HG03521 (cell line): Measurements from ENCODE around the gene METTL26.

Experiments
- ATAC-seq: cut with Tn5 transposase; IDR thresholded peaks from one replicate; pipeline ENCODE4 v1.9.1; 2021; ENCODE audit warnings: mild to moderate bottlenecking, moderate library complexity; ENCODE audit not compliant: unreplicated experiment

Gene METTL26

DNA sequence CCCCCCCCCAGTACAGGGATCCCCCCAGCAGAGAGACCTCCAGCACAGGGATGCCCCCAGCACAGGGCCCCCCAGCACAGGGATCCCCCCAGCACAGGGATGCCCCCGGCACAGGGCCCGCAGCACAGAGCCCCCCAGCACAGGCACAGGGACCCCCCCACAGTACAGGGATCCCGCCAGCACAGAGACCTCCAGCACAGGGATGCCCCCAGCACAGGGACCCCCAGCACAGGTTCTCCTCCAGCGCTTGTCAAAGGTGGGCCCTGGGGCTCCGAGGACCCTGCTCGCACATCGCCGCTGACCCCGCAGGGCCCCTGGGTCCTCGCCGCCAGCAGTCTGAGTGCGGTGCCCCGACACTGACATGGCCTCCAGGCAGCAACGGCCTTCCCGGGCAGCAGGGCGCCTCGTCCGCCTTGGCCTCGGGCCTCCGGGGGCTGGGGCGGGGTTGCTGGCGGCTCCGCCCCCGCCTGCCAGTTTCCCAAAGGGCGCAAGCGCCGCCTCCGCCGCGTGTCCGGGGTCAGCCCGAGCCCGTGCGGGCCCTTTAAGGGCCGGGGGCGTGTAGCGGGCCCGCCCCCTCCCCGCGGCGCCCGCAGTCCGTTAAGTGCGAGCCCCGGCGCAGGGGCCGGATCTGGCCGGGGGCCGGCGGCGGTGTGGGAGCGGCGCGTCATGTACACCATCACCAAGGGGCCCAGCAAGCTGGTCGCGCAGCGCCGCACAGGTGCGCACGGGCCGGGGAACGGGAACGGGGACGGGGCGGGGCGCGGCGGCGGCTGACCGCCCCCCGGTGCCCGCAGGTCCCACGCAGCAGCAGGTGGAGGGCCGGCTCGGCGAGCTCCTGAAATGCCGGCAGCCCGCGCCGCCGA lies 5.5 kb upstream of the METTL26 start, which contains the start of gene MCRIP2:
Gene MCRIP2, plus strand, starts transcription at position 503 of the 863 bp plus-strand sequence. Its CDS starts 164 bp downstream, at position 667.
- peak; percentile 41 for ATAC-seq

- no peak for ATAC-seq
These were observed 4.5 kb upstream of the METTL26 start for GRCh38 chr16:640614-641013.

GRCh38 chr16:638836-639235 lies 2.7 kb upstream of the METTL26 start:
- ATAC-seq, result no peak

DNA sequence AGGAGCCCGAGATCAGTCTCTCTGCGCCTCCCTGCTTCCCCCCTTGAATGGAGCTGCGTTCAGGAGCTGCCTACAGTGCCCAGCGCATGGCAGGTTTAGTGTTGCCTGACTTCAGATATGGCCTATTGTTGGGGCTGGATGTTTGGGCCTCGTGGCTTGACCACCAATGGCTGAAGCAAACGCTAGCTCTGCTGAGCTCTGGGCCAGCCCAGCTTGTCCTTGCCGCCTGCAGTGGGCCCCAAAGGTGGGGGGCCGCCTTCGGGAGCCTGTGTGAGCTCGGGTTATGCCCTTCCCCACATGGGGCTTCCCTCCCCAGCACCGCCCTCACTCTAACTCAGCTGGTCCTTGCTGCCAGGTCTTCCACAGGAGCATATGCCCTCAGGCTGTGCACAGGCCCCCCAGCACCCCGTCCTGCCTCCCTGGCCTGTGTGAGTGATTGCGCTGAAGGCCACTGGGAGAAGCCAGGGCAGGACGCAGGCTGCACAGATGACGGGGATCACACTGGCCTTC lies 2.0 kb upstream of the METTL26 start:
- no peak for ATAC-seq

- ATAC-seq, result no peak
These were observed 1.2 kb upstream of the METTL26 start for GRCh38 chr16:637081-638018.

DNA sequence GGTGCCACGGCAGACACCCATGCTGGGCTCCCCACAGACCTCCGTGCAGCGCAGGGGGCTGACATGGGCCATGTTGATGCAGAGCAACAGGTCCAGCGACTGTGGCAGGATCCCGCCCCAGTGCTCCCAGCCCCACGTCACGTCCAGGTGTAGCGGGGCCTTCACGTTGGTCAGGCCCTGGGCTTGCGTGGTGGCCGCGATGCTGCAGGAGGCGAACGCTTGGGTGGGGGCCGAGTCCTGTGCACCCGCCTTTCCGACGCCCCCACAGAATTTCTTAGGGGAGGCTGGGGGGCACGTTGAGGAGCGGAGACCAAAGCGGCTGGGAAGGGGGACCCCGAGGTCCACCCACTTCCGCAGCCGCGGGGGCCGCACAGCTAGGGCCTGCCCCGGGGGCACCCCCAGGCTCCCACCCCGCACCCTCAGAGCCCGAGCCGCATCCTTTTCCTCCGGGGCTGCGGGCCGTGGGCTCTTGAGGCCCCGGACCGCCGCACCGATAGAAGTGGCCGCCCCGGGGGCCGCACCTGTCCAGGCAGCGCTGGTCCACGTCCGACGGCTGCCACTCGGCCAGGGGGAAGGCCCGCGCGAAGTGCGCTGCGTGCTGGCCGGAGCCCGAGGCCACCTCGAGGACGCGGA lies 416 bp downstream of the METTL26 start:
- ATAC-seq, result no peak

DNA sequence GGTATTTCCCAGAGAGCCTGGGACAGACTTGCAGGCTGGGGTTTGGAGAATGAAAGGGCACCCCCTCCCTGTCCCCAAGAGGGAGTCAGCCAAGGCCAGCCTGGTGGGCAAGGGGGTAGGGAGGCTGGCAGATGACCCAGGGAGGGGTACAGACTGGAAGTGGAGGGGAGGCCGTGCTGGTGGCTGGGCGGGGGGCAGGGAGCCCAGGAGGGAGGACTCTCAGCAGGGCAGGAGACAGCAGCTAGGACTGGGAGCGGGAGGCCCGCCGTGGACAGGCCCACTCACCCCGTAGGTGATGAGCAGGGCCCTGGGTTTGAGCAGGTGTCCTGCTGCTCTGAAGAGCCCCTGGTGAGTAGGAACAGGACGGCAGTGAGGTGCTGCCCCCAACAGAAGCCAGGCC lies 1.1 kb downstream of the METTL26 start:
- ATAC-seq, result no peak

DNA sequence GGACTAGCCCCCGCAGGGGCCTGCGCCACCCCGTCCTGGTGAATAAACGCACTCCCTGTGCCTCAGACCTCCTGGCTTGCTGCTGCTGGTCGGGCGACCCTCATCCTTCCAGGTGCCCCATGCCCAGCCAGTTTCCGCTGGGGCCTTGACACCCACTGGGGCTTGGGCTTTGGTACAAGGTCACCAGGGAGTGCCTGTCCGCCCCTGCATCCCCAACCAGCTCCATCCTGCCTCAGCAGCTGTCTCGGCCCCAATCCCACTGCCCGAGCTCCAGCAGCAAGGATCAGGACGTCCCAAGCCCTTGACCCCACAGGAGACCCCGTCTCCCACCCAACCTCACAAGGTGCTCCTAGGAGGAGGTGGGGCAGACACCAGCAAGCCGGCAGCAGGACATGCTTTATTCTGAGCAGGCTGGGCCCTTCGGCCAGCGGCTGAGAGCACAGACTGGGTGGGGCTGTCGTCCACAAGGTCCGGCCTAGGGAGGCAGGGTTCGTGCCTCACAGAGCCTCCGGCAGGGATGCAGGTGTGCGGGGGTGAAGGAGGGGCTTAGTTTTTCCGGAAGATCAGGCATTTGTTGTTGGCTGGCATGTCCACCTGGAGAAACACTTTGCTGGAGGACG lies 1.9 kb downstream of the METTL26 start:
- no peak for ATAC-seq

DNA sequence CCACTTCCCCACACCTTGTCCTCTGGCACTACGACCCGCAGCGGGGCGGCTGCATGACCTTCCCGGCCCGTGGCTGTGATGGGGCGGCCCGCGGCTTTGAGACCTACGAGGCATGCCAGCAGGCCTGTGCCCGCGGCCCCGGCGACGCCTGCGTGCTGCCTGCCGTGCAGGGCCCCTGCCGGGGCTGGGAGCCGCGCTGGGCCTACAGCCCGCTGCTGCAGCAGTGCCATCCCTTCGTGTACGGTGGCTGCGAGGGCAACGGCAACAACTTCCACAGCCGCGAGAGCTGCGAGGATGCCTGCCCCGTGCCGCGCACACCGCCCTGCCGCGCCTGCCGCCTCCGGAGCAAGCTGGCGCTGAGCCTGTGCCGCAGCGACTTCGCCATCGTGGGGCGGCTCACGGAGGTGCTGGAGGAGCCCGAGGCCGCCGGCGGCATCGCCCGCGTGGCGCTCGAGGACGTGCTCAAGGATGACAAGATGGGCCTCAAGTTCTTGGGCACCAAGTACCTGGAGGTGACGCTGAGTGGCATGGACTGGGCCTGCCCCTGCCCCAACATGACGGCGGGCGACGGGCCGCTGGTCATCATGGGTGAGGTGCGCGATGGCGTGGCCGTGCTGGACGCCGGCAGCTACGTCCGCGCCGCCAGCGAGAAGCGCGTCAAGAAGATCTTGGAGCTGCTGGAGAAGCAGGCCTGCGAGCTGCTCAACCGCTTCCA lies 2.6 kb downstream of the METTL26 start:
- ATAC-seq, result no peak

DNA sequence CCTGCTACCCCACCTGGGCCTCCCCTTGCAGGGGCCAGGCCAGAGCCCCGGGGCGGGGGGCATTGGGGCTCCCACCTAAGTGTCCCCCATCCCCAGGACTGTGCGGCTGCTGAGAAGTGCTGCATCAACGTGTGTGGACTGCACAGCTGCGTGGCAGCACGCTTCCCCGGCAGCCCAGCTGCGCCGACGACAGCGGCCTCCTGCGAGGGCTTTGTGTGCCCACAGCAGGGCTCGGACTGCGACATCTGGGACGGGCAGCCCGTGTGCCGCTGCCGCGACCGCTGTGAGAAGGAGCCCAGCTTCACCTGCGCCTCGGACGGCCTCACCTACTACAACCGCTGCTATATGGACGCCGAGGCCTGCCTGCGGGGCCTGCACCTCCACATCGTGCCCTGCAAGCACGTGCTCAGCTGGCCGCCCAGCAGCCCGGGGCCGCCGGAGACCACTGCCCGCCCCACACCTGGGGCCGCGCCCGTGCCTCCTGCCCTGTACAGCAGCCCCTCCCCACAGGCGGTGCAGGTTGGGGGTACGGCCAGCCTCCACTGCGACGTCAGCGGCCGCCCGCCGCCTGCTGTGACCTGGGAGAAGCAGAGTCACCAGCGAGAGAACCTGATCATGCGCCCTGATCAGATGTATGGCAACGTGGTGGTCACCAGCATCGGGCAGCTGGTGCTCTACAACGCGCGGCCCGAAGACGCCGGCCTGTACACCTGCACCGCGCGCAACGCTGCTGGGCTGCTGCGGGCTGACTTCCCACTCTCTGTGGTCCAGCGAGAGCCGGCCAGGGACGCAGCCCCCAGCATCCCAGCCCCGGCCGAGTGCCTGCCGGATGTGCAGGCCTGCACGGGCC lies 3.4 kb downstream of the METTL26 start:
- ATAC-seq, result no peak

- ATAC-seq, result no peak
These were observed 4.2 kb downstream of the METTL26 start for GRCh38 chr16:631808-632358.

DNA sequence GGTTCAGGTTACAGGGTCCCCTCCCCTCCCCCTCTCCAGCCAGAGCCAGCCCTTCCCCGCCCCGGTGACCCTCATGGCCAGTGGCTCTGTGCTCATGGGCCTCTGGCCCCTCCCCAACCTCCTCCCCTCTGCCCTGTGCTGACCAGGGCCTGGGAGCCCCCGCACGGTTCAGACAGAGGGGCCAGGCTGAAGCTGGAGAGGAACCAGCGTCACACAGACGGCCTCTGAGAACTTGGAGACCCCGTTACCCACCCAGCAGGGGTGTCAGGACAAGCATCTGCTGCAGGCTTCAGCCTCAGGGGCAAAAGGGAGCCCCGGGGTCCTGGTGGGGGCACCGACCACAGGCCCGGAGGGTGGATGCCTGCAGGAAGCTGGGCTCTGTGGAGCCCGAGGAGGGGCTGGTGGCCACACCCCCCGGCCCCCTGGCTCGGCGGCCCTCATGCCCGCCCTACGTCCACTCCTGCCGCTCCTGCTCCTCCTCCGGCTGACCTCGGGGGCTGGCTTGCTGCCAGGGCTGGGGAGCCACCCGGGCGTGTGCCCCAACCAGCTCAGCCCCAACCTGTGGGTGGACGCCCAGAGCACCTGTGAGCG lies 5.2 kb downstream of the METTL26 start, which contains the start of gene WFIKKN1:
Gene WFIKKN1, plus strand, starts transcription at position 171 of the 591 bp plus-strand sequence. Its CDS starts 269 bp downstream, at position 440.
- ATAC-seq, result no peak

GRCh38 chr16:630249-630814 lies 5.8 kb downstream of the METTL26 start:
- no peak for ATAC-seq

GRCh38 chr16:629833-630248 lies 6.3 kb downstream of the METTL26 start:
- no peak for ATAC-seq

DNA sequence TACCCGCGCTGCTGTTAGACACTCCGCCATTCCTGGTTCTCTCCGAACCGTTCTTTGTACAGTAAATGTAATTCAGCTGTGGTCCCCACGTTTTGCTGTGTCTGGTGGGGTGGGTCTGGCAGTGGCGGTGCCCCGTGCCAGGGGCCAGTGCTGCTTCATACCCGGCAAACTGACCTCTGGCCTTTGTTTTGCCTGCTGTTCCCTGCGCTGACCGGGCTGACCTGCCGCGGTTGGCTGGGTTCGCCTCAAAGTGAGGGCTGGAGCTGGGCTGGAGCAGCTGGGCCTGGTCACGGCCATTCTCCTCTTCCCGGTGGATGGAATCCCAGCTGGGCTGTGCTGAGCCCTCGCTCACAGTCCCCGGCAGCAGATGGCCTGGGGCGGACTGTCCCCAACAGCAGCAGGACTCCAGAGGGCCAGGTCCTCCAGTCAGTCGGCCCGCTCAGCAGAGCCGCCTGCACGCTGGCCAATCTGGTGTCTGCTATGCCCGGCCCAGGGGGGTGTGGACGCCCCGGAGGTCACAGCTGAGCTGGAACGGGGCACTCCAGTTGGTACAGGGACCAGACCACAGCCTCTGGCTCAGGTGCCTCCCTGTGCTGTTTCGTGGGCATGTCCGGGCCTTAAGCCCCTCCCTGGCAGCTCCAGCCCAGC lies 6.8 kb downstream of the METTL26 start:
- no peak for ATAC-seq

DNA sequence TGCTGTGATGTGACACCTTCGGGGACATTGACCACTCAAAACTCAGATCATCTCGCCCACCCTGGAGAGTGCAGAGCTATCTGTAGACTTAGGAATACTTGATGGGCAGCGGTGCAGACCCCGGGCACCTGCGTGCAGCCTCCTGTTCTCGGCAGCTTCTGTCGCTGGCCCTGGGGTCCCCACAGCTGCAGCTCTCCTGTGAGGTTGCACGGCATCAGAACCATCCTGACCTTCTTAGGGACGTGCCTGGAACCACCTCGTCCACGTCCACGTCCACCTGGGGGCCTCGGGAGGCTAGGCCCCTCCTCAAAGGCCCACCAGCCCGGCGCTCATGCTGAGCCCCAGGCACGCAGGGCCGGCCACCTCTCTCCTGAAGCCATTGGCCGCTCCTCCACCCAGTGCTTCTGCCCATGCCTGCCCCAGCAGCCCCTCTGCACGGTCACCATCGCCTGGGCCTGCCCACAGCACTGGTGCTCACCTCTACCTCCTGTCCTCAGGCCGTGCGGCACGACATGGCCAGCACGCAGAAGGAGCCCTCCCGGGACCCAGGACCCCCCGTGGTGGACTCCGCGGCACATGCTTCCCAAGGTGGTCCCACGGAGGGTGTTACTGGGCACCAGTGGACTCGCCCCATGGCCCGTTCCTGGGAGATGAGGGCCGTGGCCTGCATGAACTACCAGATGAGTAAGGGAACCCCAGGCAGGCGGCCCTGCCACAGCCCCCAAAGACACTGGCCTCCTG lies 7.6 kb downstream of the METTL26 start:
- no peak for ATAC-seq
